Loucy (cell line): ENCODE results near the gene BLVRA.

Experiments
- H2AFZ ChIP-seq: fragments of 200-600 bp; sonication (generic); 2 replicates; pipeline ENCODE4 v1.6.0; 2016; ENCODE audit warnings: antibody characterized with exemption, mild to moderate bottlenecking, low read length, moderate library complexity
- H3F3A ChIP-seq: fragments of 200-600 bp; 2 replicates; pipeline ENCODE4 v1.6.0; 2016; ENCODE audit warnings: antibody characterized with exemption, low read depth, mild to moderate bottlenecking
- H3K27me3 ChIP-seq: fragments of 200-600 bp; sonication (generic); 2 replicates; pipeline ENCODE4 v1.6.1; 2014; ENCODE audit warnings: low read length, mild to moderate bottlenecking; ENCODE audit not compliant: insufficient read depth, poor library complexity, severe bottlenecking
- H3K36me3 ChIP-seq: fragments of 200-600 bp; sonication (generic); 2 replicates; pipeline ENCODE4 v1.6.1; 2016; ENCODE audit warnings: low read length; ENCODE audit not compliant: insufficient read depth
- H3K4me1 ChIP-seq: fragments of 200-600 bp; sonication (generic); 2 replicates; pipeline ENCODE4 v1.5.1; 2014; ENCODE audit warnings: low read length, mild to moderate bottlenecking; ENCODE audit not compliant: insufficient read depth, poor library complexity, severe bottlenecking
- H3K4me2 ChIP-seq: fragments of 200-600 bp; sonication (generic); 2 replicates; pipeline ENCODE4 v1.6.0; 2014; ENCODE audit warnings: antibody characterized with exemption, low read length, low read depth, mild to moderate bottlenecking; ENCODE audit not compliant: poor library complexity, severe bottlenecking
- H3K4me3 ChIP-seq: fragments of 200-600 bp; sonication (generic); 2 replicates; pipeline ENCODE4 v1.5.1; 2014; ENCODE audit warnings: low read length, mild to moderate bottlenecking, mixed read lengths; ENCODE audit not compliant: poor library complexity, severe bottlenecking
- H3K79me2 ChIP-seq: fragments of 200-600 bp; sonication (generic); 2 replicates; pipeline ENCODE4 v1.6.1; 2014; ENCODE audit warnings: low read length; ENCODE audit not compliant: insufficient read depth
- H3K9ac ChIP-seq: fragments of 200-600 bp; sonication (generic); 2 replicates; pipeline ENCODE4 v1.6.0; 2014; ENCODE audit warnings: mild to moderate bottlenecking, low read depth, low read length, moderate library complexity; ENCODE audit not compliant: poor library complexity, severe bottlenecking
- H3K9me2 ChIP-seq: fragments of 200-600 bp; sonication (generic); replicated peaks from 2 replicates; pipeline ENCODE4 v1.6.1; 2016; ENCODE audit warnings: low read depth, low read length, mixed read lengths
- H3K9me3 ChIP-seq: fragments of 200-600 bp; sonication (generic); 2 replicates; pipeline ENCODE4 v1.6.1; 2014; ENCODE audit warnings: mild to moderate bottlenecking, antibody characterized with exemption, low read length, low read depth; ENCODE audit not compliant: insufficient read depth
- H4K20me1 ChIP-seq: fragments of 200-600 bp; sonication (generic); 2 replicates; pipeline ENCODE4 v1.6.0; 2014; ENCODE audit warnings: antibody characterized with exemption, low read length, mild to moderate bottlenecking; ENCODE audit not compliant: insufficient read depth, poor library complexity, severe bottlenecking
- CTCF ChIP-seq: fragments of 200-600 bp; sonication (generic); conservative IDR thresholded peaks from 2 replicates; pipeline ENCODE4 v1.5.1; 2014; ENCODE audit warnings: mild to moderate bottlenecking, antibody characterized with exemption, low read length
- EZH2phosphoT487 ChIP-seq: fragments of 200-600 bp; IDR thresholded peaks from 2 replicates; pipeline ENCODE4 v1.6.1; 2018; ENCODE audit warnings: antibody characterized with exemption, mild to moderate bottlenecking, moderate library complexity, borderline replicate concordance

The BLVRA gene

DNA sequence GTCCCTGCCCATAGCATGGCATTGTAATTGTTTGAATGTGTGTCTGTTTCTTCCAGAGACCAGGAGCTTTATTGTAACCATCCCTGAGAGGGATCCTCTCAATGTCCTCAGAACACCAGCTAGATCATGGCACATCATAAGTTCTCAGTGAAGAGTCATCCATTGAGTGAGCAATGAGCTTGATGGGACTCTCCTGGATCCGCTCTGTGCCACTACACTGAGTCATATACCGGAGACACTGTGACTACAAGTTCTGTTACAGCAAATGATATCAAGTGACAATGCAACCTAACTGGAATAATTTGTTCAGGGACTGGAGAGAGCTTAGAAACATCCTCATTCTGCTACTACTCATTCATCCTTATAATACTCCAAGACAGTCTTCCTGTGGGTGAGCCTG is 85.8 kb downstream of the BLVRA start:
- H3K27me3 ChIP-seq: peaks cover 6% of the 10 kb centered on the region
- H2AFZ ChIP-seq: no peak overlapping the region
- TF ChIP-seq EZH2phosphoT487 (no peak), CTCF (no peak)
- H3K36me3 ChIP-seq: no peaks in the 10 kb centered on the region
- H3K4me1 ChIP-seq: no peaks in the 10 kb centered on the region
- H3F3A ChIP-seq: no peaks in the 10 kb centered on the region
- H4K20me1 ChIP-seq: no peaks in the 10 kb centered on the region
- H3K79me2 ChIP-seq: no peaks in the 10 kb centered on the region
- H3K9me3 ChIP-seq: no peaks in the 10 kb centered on the region
- no peak overlapping the region for H3K4me2 ChIP-seq
- H3K9ac ChIP-seq: no peak overlapping the region
- no peak overlapping the region for H3K4me3 ChIP-seq
- H3K9me2 ChIP-seq: no peaks in the 10 kb centered on the region

- no peaks in the 10 kb centered on the region for H3K36me3 ChIP-seq
- H3K9me3 ChIP-seq: no peaks in the 10 kb centered on the region
- no peaks in the 10 kb centered on the region for H4K20me1 ChIP-seq
- H3F3A ChIP-seq: no peaks in the 10 kb centered on the region
- no peak overlapping the region for H3K4me3 ChIP-seq
- H3K4me2 ChIP-seq: no peak overlapping the region
- no peak for TF ChIP-seq EZH2phosphoT487
- TF ChIP-seq CTCF: no peak
- H3K4me1 ChIP-seq: no peaks in the 10 kb centered on the region
- H3K9me2 ChIP-seq: no peaks in the 10 kb centered on the region
- no peak overlapping the region for H3K9ac ChIP-seq
- no peak overlapping the region for H2AFZ ChIP-seq
- peaks cover 7% of the 10 kb centered on the region for H3K27me3 ChIP-seq
- H3K79me2 ChIP-seq: no peaks in the 10 kb centered on the region
Measured at GRCh38 chr7:43844662-43845061, 86.2 kb downstream of the BLVRA start.

GRCh38 chr7:43847496-43847895 is 89.0 kb downstream of the BLVRA start:
- H3K4me2 ChIP-seq: no peak overlapping the region
- no peaks in the 10 kb centered on the region for H3K36me3 ChIP-seq
- H3K9me2 ChIP-seq: no peaks in the 10 kb centered on the region
- TF ChIP-seq CTCF (no peak), EZH2phosphoT487 (no peak)
- peaks cover 25% of the 10 kb centered on the region for H3K27me3 ChIP-seq
- no peaks in the 10 kb centered on the region for H3K9me3 ChIP-seq
- H3K9ac ChIP-seq: no peak overlapping the region
- no peak overlapping the region for H2AFZ ChIP-seq
- H3K4me1 ChIP-seq: peaks cover 9% of the 10 kb centered on the region
- no peaks in the 10 kb centered on the region for H3K79me2 ChIP-seq
- no peaks in the 10 kb centered on the region for H4K20me1 ChIP-seq
- H3K4me3 ChIP-seq: no peak overlapping the region
- no peaks in the 10 kb centered on the region for H3F3A ChIP-seq
